Endometrial microvascular endothelial cells (primary cell): ENCODE measurements around the gene AIFM1. TPM values are rescaled to one million over a fixed set of nuclear protein-coding genes. Genes with fewer than 3 reads are reported as not detected.

ENCODE experiments used
- in situ Hi-C: cut with HindIII; loops from 2 replicates; pipeline ENCODE4 v1.10.0; 2017; ENCODE audit warnings: low sequenced_read_pairs, low pct_unique_long_range_greater_than_20kb; ENCODE audit errors: inconsistent ontology term
- total RNA-seq: library from RNA; depleted of rRNA; stranded (reverse); fragments of >200 nt; gene quantifications from one replicate; pipeline ENCODE4 v1.2.3, GENCODE V29; 2015; ENCODE audit errors: inconsistent ontology term

Gene AIFM1
- total RNA-seq, 1 donor from 2014 or later = 21.9 TPM

DNA sequence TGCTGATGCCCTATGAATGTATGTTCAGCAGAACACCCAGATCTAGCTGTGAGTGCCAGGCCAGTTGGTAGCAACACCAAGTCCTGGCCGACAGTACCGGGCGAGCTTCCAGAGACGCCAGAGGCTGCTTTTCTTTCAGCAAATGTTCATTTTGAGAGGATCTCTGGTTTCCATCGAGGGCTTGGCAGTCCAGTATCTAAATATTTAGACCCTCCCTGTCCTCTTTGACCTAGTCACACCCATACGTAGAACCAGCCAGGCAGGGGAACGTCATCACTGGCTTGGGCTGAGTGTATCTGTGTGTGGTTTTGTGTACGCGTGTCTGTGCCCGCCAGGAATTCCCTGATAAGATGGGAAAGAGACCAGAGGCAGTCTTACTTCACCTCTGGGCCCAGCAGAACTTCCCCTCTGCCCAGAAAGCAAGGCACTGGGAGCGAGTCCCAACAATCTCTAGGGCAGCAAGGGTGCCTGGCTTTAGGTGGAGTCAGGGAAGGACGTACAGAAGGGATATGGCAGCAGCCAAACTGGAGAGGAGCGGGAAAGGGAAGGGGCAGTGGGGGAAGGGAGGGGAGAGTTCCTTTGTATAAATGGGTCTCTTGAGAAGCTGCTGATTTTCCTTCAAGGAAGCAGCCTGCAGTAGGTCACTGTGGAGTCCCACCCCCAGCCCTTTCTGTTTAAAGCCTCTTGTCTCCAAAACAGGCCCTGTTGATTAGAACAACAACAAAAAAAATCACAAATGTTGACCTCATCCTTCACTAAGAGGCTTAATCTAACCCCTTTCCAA, 40.4 kb downstream of the AIFM1 start:
- in situ Hi-C loops = no loop called here

DNA sequence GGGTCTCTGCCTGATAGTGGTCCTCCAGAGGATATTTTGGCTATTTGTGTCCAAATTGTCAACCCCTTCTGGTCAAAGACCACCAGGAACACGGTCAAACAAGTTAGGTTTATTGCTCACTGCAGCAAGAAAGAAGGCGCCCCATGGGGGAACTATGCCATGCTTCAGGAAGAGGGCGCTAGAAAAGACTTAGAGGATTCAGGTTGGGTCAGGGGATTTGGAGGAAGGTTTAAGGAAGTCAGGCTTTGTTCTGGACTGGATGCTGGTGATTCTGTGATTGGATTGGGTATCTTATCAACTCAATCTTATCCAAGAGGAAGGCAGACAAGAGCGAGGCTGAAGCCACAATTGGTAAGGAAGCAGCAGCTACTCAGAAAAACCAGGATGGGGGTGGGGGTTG, 41.1 kb downstream of the AIFM1 start:
- in situ Hi-C loops = no loop called here

DNA sequence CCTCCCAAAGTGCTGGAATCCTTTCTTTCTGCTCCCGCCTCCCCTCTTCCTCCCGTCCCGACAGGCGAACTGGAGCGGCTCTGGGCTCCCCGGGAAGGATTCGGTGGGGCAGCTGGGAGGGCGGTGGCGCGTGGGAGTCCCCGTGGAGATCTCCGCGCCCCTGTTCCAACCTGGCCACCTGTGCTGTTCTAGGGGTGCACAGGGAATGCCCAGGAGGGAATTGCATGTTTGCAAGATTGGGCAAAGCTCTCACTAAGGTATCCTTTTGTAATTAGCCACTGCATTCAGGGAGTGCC, 44.2 kb downstream of the AIFM1 start:
- in situ Hi-C loops = no loop called here

DNA sequence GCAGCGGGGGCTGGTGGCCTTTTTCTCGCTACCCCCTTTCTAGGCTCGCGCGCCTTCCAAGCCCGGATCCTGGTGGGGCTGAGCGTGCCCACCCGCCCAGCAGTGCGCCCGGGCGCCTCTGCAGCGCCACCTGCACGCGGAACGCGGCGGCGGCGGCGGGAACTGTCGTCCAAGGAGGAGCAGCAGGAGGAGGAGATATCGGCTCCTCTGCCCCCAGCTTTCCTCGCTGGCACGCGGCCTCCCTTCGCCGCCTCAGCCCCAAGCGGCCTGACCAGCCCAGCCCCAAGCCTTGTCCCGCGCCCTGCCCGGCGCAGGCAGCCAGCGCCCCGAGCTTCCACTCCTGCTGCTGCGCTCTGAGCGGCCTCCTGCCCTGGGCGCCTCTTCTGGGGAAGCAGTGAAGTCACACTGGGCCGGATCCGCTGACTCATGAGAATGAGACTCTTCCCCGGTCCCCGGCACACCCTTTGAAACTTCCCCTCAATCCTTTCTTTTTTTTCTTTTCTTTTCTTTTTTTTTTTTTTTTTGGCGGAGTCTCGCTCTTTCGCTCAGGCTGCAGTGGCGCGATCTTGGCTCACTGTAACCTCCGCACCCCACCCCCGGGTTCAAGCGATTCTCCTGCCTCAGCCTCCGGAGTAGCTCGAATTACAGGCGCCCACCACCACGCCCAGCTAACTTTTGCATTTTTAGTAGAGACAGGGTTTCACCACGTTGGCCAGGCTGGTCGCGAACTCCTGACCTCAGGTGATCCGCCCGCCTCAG, 44.7 kb downstream of the AIFM1 start:
- in situ Hi-C loops = no loop called here

DNA sequence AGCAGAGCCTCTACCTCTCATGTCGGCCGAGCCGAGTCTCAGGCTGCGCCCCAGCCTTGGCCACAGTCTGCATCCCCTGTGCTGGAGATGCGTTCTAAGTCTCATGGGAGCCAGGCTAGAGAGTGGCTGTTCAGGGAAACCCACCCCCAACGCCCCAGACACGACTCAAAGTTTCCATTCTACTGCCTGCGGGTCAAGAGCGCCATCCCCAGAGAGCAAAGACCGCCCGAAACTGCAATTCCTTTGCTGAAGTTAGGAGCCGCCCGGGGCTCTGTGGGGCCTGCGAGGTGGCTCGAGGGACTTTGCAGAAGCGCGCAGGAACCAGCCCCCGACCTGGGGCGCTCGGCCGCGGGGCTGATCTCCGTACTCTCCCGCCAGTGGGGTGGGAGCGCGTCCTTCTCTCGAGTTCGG, 45.3 kb downstream of the AIFM1 start:
- in situ Hi-C loops = no loop called here

DNA sequence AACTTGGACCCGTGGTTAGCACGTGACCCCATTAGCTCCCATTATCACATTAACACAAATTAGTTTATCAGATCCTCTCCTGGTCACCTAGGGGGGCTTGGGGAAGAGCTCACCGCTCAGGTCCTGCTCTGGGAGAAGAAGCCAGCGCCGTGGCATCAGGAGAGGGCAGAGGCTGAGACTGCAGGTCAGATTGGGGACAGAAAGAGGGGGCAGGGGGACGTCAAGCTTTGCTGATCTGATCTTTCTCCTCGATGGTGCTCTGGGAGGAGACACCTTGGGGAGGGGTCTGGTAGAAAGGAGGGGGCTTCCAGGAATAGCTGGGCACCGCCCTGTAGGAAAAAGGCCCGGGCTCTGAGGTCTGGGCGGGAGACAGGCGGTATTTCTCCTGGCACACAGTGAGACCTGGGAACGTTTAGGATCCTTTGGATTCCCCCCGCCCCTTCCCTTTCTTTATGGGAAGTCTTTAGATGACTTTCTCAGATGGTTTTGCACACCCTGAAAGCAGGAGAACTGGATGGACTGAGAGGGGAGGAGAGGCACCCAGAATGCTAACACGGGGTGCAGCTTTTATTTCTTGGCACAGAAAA, 46.2 kb downstream of the AIFM1 start:
- in situ Hi-C loops = loop anchor here (5.0 kb wide), 1 partner anchor 58 kb away; no protein-coding TSS in a partner anchor

DNA sequence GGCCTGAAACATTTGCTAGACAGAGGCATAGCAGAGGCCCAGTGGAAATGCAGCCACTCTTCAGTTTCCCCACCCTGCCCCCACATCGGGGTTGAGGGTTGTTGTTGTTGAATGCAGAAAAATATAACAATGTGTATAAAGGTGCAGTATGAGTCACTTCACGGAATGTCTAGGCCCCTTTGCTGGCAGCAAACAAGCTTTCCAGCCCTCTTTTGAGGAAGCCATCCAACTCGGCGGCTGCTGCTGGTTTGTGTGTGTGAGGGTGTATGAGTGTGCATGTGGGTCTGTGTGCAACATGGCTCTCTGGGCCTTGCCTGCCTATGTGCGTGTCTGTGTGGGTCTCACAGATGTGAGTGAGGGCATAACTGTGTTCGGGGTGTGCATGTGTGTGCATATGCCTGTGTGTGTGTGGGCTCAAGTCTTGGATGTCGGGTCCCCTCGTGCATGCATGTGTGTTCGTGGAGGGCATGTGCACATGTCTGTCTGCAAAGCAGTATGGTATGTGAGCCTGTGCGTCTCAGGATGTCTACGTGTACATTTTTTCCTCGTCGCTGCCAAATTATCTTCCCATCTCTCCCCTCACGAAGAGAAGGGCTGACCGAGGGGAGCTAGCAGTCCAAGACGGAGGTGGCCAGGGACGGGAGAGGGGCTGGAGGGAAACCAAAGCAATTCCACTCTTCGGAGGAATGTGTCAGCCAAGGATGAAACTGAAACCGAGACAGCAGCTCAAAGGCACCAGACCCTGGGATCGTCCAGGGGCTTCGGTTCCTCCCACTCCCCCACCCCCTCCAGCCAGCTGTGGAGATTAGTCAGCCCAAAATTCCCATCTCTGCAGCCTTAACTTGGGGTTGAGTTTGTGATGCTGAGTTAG, 47.0 kb downstream of the AIFM1 start:
- in situ Hi-C loops = loop anchor here (5.0 kb wide), 1 partner anchor 59 kb away; no protein-coding TSS in a partner anchor

DNA sequence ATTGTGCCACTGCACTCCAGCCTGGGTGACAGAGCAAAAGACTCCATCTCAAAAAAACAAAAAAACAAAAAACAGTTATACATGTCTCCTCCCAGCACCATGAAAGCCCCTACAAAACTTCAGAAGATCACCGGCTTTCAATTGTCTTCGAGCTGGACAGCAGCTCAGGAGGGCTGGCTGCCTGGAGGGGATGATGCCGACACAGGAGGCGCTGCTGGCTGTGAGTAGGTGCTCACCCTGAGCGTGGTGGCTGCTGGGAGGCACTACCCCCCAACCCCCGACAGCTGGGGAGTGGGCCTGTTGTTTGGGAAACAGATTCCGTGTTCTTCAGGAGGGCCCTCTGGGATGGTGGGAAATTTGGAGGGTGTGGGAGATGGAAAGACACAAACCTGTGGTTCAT, 48.5 kb downstream of the AIFM1 start:
- in situ Hi-C loops = loop anchor here (5.0 kb wide), 1 partner anchor 60 kb away; no protein-coding TSS in a partner anchor

DNA sequence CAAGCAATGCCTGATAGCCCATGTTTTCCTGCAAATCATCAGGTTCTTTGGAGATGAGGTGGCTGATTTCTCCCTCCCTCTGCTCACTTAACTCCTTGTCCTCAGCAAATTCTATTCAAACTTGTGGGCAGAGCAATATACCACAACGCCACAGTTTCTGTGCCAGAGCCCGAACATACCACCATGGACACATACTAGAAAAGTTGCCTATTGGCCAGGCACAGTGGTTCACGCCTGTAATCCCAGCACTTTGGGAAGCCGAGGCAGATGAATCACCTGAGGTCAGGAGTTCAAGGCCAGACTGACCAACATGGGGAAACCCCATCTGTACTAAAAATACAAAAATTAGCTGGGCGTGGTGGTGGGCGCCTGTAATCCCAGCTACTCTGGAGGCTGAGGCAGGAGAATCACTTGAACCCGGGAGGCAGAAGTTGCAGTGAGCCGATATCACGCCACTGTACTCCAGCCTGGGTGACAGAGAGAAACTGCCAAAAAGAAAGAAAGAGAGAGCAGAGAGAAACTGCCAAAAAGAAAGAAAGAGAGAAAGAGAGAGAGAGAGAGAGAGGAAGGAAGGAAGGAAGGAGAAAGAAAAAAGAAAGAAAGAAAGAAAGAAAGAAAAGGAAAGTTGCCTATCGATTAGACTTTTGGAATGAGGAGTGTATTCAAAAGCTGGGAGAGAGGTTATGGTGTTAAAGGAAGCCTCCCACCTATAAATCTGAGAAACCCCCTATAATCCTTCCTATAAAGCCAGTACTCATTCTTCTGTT, 50.3 kb downstream of the AIFM1 start:
- in situ Hi-C loops = loop anchor here (5.0 kb wide), 1 partner anchor 62 kb away; no protein-coding TSS in a partner anchor

DNA sequence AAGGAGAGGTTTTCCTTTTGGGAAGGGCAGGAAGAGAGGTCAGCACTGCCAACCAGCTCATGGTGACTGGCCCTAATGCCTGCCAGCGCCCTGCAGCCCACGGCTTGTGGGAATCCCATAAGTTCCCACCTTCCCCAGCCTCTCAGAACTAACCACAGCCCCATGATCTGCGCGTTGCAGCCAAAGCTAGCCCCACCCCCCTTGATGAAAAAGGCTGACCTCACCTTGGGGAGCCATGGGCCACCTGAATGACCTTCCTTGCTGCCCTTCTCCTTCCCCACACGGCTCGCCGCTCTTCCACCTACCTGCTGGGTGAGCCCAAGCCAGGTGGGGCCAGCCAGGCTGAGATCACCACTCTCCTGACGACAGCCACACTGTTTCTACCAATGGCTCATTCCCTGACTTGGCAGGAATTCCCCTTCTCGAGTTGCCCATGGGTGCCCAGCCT, 51.5 kb downstream of the AIFM1 start:
- in situ Hi-C loops = no loop called here

DNA sequence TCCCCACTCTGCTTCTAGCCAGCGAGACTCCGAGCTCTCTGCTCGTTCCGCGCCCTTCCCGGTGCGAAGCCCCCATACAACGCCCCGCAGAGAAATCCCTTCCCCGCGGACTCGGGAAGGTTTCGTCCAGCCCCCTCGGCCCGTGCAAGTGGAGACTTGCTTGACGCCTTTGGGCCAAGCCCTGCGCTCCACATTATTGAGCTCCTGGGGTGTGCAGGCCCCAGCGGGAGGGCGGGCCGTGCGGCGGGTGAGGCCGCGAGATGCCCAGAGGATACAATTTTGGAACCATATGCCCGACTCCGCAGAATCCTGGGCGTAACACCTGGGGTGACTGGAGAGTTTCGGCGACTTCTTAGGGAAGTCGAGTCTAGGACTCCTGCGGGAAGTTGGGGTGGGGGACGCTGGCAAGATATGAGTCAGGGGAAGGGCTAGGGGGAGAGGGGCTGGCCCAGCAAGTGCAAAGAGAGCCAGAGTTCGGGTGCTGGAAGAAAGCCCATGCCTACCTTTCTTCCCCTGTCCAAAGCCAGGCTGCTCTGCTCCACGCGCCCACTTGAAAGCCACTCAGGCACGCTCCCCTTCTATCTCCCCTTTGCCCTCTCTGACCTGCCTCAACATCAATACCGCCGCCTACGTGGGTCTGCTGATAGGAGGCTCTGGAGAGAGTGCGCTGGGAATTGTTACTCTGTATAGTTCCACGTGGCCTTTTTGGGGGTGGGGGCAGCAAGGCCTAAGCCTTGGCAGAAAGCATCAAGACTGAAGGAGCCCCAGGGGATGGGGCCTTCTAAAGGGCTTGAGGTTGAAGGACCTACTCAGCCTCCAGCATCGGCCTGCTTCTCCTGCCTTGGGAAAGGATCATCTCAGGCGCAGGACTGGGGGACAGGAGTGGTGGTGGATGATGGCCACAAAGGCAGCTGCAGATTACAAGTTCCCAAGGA, 54.2 kb downstream of the AIFM1 start:
- in situ Hi-C loops = no loop called here

DNA sequence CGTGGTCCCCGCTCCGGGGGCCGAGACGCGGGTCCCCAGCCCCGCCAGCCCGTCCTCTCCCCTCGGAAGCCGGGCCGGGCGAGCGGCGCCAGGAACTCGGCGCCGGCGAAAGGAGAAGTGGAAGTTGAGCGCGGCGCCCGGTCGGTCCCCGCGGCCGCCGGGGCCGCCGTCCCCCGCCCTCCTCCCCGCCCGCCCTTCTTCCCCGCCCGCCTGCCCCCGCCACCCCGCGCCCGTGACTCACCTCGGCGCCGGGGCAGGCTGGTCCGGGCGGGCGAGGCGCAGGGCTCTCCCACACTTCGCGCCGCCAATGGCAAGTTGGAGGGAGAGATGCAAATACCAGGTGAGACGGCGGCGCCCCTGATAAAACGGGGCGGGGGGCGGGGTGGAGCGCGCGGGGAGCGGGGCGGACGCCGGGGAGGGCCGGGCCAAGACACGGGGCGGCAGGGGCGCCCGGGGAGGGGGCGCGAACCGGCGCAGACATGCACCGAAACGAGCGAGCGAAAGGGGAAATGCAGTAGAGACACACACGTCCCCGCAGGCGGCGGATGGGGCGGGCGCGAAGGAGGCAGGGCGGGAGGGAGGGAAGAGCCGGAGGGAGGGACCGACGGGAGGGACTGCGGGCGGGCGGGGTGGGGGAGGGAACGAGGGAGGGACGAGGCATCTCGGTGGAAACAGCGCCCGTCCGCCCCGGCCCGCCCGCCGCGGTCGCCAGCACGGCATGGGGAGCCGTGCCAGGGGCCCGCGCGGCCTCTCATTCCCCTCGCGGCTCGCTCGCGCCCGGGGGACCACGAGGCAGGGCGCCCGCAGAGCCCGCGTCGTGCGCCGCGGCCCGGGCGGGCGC, 55.0 kb downstream of the AIFM1 start, which contains the start of gene ELF4:
Gene ELF4 (minus strand): TSS at position 119 of the 841 bp plus-strand sequence. CDS start 29,167 bp downstream, outside the sequence.
- in situ Hi-C loops = no loop called here

DNA sequence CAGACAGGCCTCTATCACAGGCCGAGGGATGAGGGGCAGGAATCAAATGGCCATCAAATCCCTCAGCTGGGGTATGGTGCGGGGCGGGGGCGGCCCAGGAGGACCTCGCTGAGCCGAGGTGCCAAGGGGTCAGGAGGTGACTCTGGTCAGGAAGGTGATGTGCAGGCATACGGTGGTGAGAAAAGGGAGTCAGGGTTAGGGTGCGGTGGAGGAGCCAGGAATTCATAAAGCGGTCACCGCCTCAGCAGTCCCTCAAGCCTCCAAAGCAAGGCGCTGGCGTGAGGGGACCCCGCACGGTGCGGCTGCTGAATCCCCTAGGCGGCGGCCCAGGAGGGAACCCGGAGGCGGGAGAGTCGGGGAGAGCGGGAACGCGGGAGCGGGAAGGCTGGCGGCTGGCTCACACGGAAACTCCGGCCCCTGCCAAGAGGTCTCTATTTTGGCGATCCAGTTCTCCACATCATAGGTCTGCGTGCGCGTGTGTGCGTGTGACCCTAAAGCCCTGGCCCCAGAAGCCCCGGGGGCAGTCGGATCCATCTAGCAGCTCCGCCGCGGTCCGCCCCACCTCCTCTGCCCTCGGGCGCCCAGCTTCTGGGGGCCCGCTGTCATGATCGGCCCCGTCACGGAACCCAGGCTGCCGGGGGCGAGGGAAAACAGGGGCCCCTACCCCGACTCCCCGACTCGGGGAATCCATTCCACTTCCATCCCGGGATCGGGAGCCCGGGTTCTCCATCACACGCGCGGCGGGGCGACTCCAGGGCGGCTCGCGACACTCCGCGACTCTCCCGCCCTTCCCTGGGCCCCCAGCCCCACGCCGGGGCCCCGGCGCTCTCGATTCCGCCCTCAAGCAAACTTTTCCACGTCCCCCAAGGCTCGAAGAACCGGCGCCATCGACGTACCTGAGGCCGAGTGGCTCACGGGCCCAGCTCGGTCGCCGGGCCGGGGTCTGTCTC, 55.9 kb downstream of the AIFM1 start:
- in situ Hi-C loops = no loop called here

DNA sequence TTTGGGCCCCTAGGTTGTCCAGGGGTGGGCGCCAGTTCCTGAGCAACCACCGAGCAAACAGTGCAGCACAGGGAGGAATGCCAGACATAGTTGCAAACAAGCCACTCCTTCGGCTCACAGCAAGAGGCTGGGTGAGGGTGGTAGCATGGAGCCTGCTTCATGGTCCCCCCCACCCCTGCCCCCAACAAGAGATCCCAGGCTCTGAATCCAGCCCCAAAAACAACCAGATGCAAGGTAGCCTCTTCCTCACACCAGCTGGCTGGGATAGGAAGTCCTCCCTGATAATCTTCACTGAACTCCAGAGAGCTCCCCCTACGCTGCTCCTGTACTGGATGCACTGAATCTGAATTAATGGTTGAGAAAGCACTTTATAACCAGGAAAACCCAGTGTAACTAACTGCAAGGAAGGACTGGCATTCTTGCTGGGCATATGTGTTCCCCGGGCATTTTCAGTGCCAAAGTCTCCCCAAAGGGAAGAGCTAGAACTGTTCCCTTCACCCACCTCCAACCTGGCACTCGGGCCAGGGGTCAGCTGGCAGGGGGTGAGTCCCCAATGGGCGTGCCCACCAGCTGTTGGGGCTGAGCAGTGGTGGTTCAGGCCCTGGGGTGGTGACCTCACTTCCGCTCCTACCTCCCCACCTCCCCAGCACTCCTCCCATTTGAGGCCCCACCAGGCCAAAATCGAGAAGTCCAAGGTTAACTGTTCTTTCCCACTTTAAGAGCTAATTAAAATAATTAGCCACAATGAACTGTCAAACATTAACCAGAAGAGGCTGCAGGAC, 56.8 kb downstream of the AIFM1 start:
- in situ Hi-C loops = no loop called here

DNA sequence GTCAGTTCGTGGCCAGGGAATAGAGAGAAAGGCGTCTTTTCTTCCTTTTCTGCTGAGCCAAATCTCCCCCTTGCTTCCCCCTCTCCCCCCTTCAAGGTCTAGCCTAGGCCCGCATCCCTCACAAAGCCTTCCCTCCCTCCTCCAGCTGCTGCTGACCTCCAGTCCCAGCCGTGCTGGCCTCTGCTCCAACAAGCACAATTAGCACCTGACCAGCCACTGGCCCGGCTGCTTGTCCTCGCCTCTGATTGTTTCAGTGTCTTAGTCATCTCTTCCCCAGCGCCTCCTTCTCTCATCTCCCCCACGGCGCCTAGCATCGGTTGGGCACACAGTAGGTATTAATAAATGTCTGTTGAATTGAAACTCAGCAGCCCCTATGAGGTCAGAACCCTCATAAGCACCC, 59.6 kb downstream of the AIFM1 start:
- in situ Hi-C loops = no loop called here
